Parathyroid adenoma (tissue), 2 donors: ENCODE data around the gene PPP6R2.

Experiments
- H2AFZ ChIP-seq: fragments of 300-600 bp; sonication (generic); one replicate; pipeline ENCODE4 v1.7.0; 2017; ENCODE audit warnings: antibody characterized with exemption, mild to moderate bottlenecking
- H3K27ac ChIP-seq: fragments of 300-600 bp; sonication (generic); one replicate; pipeline ENCODE4 v1.7.0; 2017
- H3K27me3 ChIP-seq: fragments of 300-600 bp; sonication (generic); one replicate; pipeline ENCODE4 v1.7.0; 2017; ENCODE audit warnings: low read length; ENCODE audit not compliant: control insufficient read depth, insufficient read depth
- H3K36me3 ChIP-seq: fragments of 300-600 bp; sonication (generic); one replicate; pipeline ENCODE4 v1.7.0; 2017; ENCODE audit warnings: low read length; ENCODE audit not compliant: control insufficient read depth, insufficient read depth
- H3K4me1 ChIP-seq: fragments of 300-600 bp; sonication (generic); one replicate; pipeline ENCODE4 v1.7.0; 2017; ENCODE audit warnings: control low read depth
- H3K4me2 ChIP-seq: fragments of 300-600 bp; sonication (generic); one replicate; pipeline ENCODE4 v1.7.0; 2017; ENCODE audit warnings: low read length
- H3K4me3 ChIP-seq: fragments of 300-600 bp; sonication (generic); one replicate; pipeline ENCODE4 v1.7.0; 2017; ENCODE audit warnings: low read depth, low read length
- H3K79me2 ChIP-seq: fragments of 300-600 bp; sonication (generic); one replicate; pipeline ENCODE4 v1.7.0; 2017; ENCODE audit warnings: control low read depth
- H3K9ac ChIP-seq: fragments of 300-600 bp; sonication (generic); one replicate; pipeline ENCODE4 v1.7.0; 2017; ENCODE audit warnings: mild to moderate bottlenecking
- H3K9me3 ChIP-seq: fragments of 300-600 bp; sonication (generic); one replicate; pipeline ENCODE4 v1.7.0; 2017; ENCODE audit warnings: low read length; ENCODE audit not compliant: control insufficient read depth
- CTCF ChIP-seq: fragments of 300-600 bp; sonication (generic); IDR thresholded peaks from one replicate; pipeline ENCODE4 v1.7.0; 2017; ENCODE audit warnings: antibody characterized with exemption, mild to moderate bottlenecking
- donor health status: primary hyperparathyroidism.

PPP6R2 gene

GRCh38 chr22:50315289-50316113, 27.6 kb upstream of the PPP6R2 start:
- H3K36me3 ChIP-seq, result no peaks in the 10 kb centered on the region
- no peak overlapping the region for H3K9ac ChIP-seq
- no peaks in the 10 kb centered on the region for H3K79me2 ChIP-seq
- H3K27ac ChIP-seq, result no peak overlapping the region
- H3K9me3 ChIP-seq, result no peaks in the 10 kb centered on the region
- no peak overlapping the region for H3K4me2 ChIP-seq
- no peaks in the 10 kb centered on the region for H3K27me3 ChIP-seq
- no peak overlapping the region for H3K4me3 ChIP-seq
- TF ChIP-seq CTCF, result no peak
- H2AFZ ChIP-seq, result no peak overlapping the region
- no peaks in the 10 kb centered on the region for H3K4me1 ChIP-seq

- Histone ChIP-seq H3K27ac (no peak overlapping the region), H3K27me3 (no peaks in the 10 kb centered on the region), H3K79me2 (no peaks in the 10 kb centered on the region), H3K36me3 (no peaks in the 10 kb centered on the region), H3K4me2 (no peak overlapping the region), H3K9ac (no peak overlapping the region), H3K4me1 (no peaks in the 10 kb centered on the region), H2AFZ (no peak overlapping the region), H3K4me3 (no peak overlapping the region), H3K9me3 (no peaks in the 10 kb centered on the region)
- TF ChIP-seq CTCF, result no peak
Observed at GRCh38 chr22:50316114-50317065, 26.7 kb upstream of the PPP6R2 start.

GRCh38 chr22:50317178-50317577, 25.9 kb upstream of the PPP6R2 start:
- no peak overlapping the region for H3K4me2 ChIP-seq
- no peaks in the 10 kb centered on the region for H3K4me1 ChIP-seq
- H3K36me3 ChIP-seq, result no peaks in the 10 kb centered on the region
- no peak overlapping the region for H3K4me3 ChIP-seq
- no peak overlapping the region for H2AFZ ChIP-seq
- no peaks in the 10 kb centered on the region for H3K27me3 ChIP-seq
- H3K27ac ChIP-seq, result no peak overlapping the region
- no peaks in the 10 kb centered on the region for H3K79me2 ChIP-seq
- no peak for TF ChIP-seq CTCF
- H3K9ac ChIP-seq, result no peak overlapping the region
- no peaks in the 10 kb centered on the region for H3K9me3 ChIP-seq

- H2AFZ ChIP-seq, result no peak overlapping the region
- H3K4me2 ChIP-seq, result no peak overlapping the region
- no peaks in the 10 kb centered on the region for H3K4me1 ChIP-seq
- no peak overlapping the region for H3K4me3 ChIP-seq
- no peak overlapping the region for H3K9ac ChIP-seq
- TF ChIP-seq CTCF, result no peak
- H3K27ac ChIP-seq, result no peak overlapping the region
- no peaks in the 10 kb centered on the region for H3K9me3 ChIP-seq
- H3K27me3 ChIP-seq, result no peaks in the 10 kb centered on the region
- H3K36me3 ChIP-seq, result no peaks in the 10 kb centered on the region
- H3K79me2 ChIP-seq, result no peaks in the 10 kb centered on the region
Observed at GRCh38 chr22:50317674-50318073, 25.5 kb upstream of the PPP6R2 start.
